Measurements from ENCODE around the gene KDM1A.
A peak's percentile ranks its signal among the peaks of the same experiment; 100 is the strongest.
"Not testable (repeated sequence)": the region's sequence is repeated elsewhere in the genome, so short reads cannot be mapped to it uniquely, and the experiment has no call there.

KDM1A gene

DNA sequence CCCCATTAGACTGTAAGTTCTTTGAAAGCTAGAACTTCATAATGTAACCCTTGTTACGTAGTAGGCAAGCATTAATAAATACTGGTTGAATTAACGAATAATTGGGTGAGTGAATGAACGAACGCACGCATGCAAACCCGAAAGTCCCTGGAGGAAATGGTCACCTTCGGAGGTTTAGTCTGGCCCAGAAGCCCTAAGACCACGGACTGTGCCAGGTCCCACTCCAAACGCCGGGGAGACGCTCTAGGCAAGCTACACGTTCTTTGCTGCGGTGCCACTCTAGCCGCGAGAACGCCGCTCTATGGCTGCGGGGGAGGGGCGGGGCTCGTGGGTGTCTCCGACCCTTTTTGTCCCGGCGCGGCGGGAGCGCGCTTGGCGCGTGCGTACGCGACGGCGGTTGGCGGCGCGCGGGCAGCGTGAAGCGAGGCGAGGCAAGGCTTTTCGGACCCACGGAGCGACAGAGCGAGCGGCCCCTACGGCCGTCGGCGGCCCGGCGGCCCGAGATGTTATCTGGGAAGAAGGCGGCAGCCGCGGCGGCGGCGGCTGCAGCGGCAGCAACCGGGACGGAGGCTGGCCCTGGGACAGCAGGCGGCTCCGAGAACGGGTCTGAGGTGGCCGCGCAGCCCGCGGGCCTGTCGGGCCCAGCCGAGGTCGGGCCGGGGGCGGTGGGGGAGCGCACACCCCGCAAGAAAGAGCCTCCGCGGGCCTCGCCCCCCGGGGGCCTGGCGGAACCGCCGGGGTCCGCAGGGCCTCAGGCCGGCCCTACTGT is at the start of gene KDM1A:
KDM1A (plus strand) TSS at position 375 of the 769 bp plus-strand sequence; CDS start at position 504, 129 bp downstream.
- DNase-seq, result peak; percentile 42

- no peak for DNase-seq
Observed at GRCh38 chr1:22970096-22970495, 49.2 kb upstream of the KDM1A start.

DNA sequence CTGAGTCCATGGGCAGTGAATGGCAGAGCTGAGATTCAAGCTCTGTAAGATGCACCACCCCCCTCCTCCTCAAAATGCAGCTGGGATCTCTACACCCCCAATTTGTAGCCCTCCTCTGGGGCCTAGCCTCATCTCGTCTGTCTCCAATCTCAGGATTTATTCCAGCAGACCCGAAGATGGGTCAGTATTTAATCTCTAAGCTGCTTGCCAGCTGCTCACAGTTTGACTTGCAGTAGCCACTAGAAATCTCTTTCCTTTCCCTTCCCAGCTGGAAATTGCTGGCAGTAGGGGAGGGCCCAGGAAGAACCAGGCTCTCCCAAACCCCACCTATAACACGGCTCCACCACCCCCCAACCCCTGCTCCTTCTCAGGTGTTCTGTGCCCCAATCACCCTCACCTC is 48.1 kb upstream of the KDM1A start:
- no peak for DNase-seq

DNA sequence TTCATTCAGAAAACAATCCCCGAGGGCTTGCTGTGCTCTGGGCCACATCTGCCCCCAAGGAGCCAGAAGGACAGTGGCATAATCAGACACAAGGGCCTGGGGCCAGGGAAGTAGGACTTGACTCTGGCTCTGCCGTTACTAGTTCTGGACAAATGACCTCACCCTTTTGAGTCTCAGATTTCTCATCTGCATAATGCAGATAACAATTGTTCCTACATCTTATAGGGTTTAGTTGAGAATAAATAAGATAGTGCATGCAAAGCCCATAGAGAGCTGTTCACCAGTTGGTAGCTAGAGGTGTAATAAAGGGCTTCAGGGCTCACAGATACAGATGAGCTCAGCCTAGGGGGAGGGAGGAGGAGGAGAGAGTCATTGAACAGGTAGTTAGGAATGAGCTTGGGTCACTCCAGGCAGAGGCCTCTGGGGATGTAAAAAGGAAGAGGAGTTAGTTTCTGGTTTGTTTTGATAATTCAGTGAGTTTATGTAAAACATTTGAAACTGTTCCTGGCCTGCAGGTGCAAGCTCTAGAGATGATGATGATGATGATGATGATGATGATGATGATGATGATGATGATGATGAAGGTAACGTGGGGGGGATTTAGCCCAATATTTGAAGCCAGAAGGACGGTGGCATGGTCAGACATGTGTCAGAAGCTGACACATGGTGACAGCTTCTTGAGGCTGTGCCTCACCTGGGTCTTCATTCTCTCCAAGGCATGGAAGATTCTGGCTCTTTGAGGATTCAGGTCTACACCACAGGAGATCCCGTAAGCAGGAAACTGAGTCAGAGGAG is 47.5 kb upstream of the KDM1A start:
- DNase-seq, result no peak

GRCh38 chr1:22972760-22973159 is 46.5 kb upstream of the KDM1A start, which contains the start of gene LACTBL1:
LACTBL1 (minus strand) TSS chr1:22972866; CDS start chr1:22972316, 550 bp downstream.
- DNase-seq, result no peak

DNA sequence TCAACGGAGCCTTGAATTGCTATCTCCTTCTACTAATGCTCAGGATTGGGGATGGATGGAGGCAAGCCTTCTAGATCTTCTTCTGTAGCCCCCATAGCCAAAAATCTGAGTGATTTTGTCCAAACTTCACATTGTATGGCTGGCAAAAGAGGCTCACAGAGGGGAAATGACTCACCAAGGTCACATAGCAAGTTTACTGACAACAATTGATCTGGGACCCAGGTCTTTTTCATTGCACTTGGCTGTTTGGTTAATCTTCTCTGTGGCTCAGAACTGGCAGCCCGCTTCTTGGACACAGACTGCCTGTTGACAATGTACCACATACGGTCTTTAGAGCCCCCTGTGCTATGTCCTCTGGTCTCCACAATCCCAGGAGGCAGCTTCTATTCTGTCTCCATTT is 43.6 kb upstream of the KDM1A start:
- DNase-seq, result no peak

- no peak for DNase-seq
Observed at GRCh38 chr1:22976127-22976460, 43.2 kb upstream of the KDM1A start.

DNA sequence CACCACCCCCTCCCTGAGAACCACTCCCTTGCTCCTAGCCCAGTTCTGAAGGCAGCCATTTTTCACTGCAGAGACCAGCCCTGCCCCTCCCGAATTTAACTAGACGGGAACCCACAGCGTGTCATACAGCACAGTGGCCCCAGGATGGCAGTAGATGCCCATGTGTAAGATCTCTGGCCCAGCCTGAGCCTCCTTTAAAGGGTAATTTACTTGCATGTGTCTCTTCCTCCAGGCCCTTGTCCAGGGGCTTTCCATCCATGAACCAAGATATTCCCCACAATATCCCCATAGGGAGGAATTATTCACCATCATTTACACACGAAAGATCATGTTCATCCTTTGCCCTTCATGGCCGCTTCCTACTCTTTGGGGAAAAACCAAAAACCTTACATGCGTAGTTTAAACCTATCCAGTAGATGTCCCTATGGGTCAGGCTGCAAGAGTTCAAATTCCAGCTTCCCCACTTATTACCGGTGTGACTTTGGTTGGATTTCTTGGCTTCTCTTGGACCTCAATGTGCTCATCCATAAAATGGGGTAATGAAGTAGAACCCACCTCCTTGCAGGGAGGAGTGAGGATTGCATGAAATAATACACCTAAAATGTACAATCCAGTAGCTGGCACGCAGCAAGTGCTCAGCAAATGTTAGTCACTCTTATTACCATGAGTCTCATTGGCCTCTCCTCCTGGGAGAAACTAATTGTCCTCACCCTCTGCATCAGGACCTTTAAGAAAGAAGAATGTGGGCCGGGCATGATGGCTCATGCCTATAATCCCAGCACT is 42.6 kb upstream of the KDM1A start:
- no peak for DNase-seq

DNA sequence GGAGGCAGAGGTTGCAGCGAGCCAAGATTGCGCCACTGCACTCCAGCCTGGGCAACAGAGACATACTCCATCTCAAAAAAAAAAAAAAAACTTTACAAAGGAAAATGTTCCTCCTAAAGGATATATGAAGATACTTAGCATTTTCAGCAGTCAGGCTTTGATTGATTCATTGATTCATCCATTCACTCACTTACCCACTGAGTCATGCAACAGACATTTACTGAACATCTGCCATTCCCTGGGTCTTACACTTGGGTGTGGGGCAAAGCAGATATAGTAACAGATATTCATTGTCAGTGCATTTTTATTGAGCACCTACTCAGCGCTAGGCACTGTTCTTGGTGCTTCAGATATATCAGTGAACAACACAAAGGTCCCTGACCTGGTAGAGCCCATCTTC is 41.0 kb upstream of the KDM1A start:
- DNase-seq, result no peak

GRCh38 chr1:22980471-22980790 is 38.8 kb upstream of the KDM1A start:
- DNase-seq, result not testable (repeated sequence)

- DNase-seq, result no peak
Observed at GRCh38 chr1:22983944-22984343, 35.3 kb upstream of the KDM1A start.

DNA sequence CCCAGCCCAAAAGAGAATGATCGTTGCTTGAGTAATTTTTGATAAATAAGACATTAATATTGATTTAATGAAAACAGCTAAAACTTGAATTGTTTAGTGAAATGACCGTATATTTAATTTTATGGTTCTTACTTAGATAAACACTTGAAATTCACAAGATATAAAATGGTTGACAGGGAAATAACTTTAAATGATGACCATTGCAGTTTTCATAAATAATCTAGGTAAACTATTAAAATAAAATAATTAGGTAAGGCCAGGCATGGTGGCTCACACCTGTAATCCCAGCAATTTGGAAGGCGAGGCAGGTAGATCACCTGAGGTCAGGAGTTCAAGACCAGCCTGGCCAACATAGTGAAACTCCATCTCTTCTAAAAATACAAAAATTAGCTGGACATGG is 26.9 kb upstream of the KDM1A start:
- DNase-seq, result not testable (repeated sequence)

DNA sequence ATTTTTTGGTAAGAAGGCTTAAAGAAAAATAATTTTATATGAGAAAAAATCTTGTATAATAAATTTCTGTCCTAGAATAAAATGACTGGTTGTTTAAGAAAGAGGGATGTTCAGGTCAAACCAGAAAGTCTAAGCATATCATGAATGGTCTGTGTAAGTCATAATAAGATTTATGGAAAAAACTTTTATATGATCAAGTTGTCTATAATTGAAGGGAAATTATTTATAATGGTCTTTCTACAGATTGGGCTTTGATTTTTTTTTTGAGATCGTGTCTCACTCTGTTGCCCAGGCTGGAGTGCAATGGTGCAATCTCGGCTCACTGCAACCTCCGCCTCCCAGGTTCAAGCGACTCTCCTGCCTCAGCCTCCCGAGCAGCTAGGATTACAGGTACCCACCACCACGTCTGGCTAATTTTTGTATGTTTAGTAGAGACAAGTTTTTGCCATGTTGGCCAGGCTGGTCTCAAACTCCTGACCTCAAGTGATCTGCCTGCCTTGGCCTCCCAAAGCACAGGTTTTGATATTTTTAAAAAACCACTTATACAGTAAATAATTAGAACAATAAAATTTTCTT is 26.0 kb upstream of the KDM1A start:
- DNase-seq, result not testable (repeated sequence)

DNA sequence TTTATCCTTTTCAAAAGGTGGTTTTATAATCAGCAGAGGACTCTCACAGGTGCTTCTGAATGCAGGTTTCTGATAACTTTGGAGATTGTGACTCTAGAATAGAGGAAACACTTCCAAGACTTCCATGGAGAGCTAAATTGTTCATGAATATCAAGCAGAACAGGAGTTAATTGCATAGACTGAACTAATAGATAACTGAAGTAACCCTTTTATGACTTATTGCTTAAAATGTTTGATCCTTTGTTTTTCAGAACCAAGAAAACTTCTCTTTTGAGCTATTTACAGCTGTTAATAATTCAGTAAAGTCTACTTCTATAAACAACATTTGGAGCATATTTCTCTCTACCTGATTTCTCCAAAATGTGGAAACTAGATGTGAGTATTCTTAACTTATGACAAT is 23.5 kb upstream of the KDM1A start:
- DNase-seq, result no peak

DNA sequence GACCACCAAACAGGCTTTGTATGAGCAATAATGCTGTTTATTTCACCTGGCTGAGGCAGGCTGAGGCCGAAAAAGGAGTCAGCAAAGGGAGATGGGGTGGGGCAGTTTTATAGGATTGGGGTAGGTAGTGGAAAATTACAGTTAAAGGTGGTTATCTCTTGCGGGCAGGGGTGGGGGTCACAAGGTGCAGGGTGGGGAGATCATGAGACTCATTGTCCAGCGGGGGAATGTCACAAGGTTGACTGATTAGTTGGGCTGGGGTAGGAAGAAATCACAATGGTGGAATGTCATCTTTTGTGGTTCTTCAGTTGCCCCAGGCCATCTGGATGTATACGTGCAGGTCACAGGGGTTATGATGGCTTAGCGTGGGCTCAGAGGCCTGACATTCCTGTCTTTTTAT is 21.7 kb upstream of the KDM1A start:
- DNase-seq, result not testable (repeated sequence)

GRCh38 chr1:23000133-23000532 is 19.1 kb upstream of the KDM1A start:
- DNase-seq, result not testable (repeated sequence)

DNA sequence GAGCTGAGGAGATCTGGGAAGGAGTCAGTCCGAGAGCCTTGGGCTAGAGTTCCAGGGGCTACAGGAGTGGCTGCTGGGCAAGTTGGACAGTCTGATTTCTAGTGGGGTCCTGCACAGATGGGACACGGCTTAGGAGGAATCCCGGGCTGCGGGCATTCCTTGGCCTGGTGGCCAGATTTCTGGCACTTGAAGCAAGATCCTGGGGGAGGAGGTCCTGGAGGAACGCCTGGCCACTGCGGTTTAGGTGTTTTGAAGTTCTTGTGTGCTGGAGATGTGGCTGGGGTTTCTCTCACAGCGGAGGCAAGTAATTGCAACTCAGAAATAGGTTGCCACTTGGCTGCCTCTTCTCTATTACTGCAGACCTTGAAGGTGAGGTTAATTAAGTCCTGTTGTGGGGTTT is 17.1 kb upstream of the KDM1A start:
- not testable (repeated sequence) for DNase-seq

DNA sequence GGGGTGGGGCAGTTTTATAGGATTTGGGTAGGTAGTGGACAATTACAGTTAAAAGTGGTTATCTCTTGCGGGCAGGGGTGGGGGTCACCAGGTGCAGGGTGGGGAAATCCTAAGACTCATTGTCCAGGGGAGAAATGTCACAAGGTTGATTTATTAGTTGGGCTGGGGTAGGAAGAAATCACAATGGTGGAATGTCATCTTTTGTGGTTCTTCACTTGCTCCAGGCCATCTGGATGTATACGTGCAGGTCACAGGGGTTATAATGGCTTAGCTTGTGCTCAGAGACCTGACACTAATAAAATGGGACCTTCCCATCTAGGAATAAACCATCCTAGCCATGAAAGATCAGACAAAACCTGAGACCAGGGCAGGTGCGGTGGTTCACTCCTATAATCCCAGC is 15.2 kb upstream of the KDM1A start:
- no peak for DNase-seq

DNA sequence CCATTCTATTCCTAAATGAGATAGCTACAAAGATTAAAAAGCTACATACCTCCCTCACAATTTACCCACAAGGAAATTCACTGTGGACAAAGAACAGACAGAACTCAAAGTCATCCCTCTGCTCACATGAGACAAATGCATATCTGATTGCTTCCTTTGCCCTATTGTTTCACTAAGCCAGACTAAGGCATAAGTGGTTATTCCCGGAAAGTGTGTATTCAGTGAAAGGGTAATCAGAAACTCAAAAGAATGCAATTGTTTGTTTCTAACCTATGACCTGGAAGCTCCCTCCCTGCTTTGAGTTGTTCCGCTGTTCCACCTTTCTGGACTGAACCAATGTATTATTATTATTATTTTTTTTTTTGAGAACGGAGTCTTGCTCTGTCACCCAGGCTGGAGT is 14.5 kb upstream of the KDM1A start:
- not testable (repeated sequence) for DNase-seq

GRCh38 chr1:23007106-23007505 is 12.2 kb upstream of the KDM1A start:
- DNase-seq, result no peak

- DNase-seq, result no peak
Observed at GRCh38 chr1:23008901-23009300, 10.4 kb upstream of the KDM1A start.

GRCh38 chr1:23010025-23010424 is 9.2 kb upstream of the KDM1A start:
- DNase-seq, result not testable (repeated sequence)

GRCh38 chr1:23013657-23014056 is 5.6 kb upstream of the KDM1A start:
- DNase-seq, result no peak
